HEK293 (cell line): ENCODE data around the gene BMAL2.

Experiments
- CTCF ChIA-PET: fragments of 350-600 bp; formaldehyde crosslinking; extraction: SDS; loops from one replicate; lab custom pipeline; 2021; ENCODE audit warnings: antibody characterized with exemption; lab: Yijun Ruan, JAX
- POLR2A ChIA-PET: fragments of 300-600 bp; formaldehyde crosslinking; extraction: SDS; loops from one replicate; lab custom pipeline; 2020; ENCODE audit warnings: antibody characterized with exemption, inconsistent platforms; lab: Yijun Ruan, JAX
- H3K27ac ChIP-seq: fragments of 200-500 bp; sonication (Bioruptor generic); 2 replicates; pipeline ENCODE4 v1.5.1; 2014; ENCODE audit warnings: low read depth, low read length, control low read depth, inconsistent platforms; ENCODE audit errors: extremely low read depth
- H3K36me3 ChIP-seq, 2 experiments: fragments of 200-500 bp in 1 of 2; sonication (Bioruptor generic) in 1 of 2; 1 replicate in 1 of 2; 2 replicates in 1 of 2; pipeline ENCODE4 v1.5.1; 2014 to 2017; ENCODE audit warnings: inconsistent platforms in 2 of 2, low read length in 2 of 2; ENCODE audit not compliant: control insufficient read depth in 2 of 2, insufficient read depth in 1 of 2
- H3K4me1 ChIP-seq: fragments of 200-500 bp; sonication (Bioruptor generic); 2 replicates; pipeline ENCODE4 v1.5.1; 2014; ENCODE audit warnings: mild to moderate bottlenecking, low read length, inconsistent platforms; ENCODE audit not compliant: control insufficient read depth, insufficient read depth
- H3K4me3 ChIP-seq: 2 replicates; pipeline ENCODE4 v1.5.1; 2011; ENCODE audit warnings: low read depth, mild to moderate bottlenecking, control low read depth, low read length, moderate library complexity
- H3K9me3 ChIP-seq: fragments of 200-500 bp; sonication (Bioruptor generic); 2 replicates; pipeline ENCODE4 v1.5.1; 2014; ENCODE audit warnings: low read depth, low read length, inconsistent platforms; ENCODE audit not compliant: control insufficient read depth, insufficient read depth
- IKZF3 ChIP-seq: fragments of 450-650 bp; IDR thresholded peaks from 2 replicates; pipeline ENCODE4 v1.5.0; 2018; ENCODE audit warnings: missing biosample characterization, mild to moderate bottlenecking, missing genetic modification characterization, moderate library complexity
- KLF10 ChIP-seq: fragments of 450-650 bp; IDR thresholded peaks from 2 replicates; pipeline ENCODE4 v1.5.1; 2018; ENCODE audit warnings: missing biosample characterization, mild to moderate bottlenecking, missing genetic modification characterization
- KLF9 ChIP-seq: fragments of 450-650 bp; formaldehyde crosslinking; IDR thresholded peaks from 2 replicates; pipeline ENCODE4 v1.5.1; 2016; ENCODE audit warnings: missing biosample characterization, missing genetic modification characterization, low read depth
- OSR2 ChIP-seq: fragments of 450-650 bp; formaldehyde crosslinking; IDR thresholded peaks from 2 replicates; pipeline ENCODE4 v1.5.1; 2016; ENCODE audit warnings: missing biosample characterization, missing genetic modification characterization
- PRDM1 ChIP-seq: fragments of 450-650 bp; formaldehyde crosslinking; IDR thresholded peaks from 2 replicates; pipeline ENCODE4; 2016; ENCODE audit warnings: missing biosample characterization, missing genetic modification characterization
- SCRT1 ChIP-seq: fragments of 450-650 bp; formaldehyde crosslinking; IDR thresholded peaks from 2 replicates; pipeline ENCODE4 v1.5.1; 2016; ENCODE audit warnings: missing biosample characterization, missing genetic modification characterization, borderline replicate concordance
- SCRT2 ChIP-seq: fragments of 450-650 bp; formaldehyde crosslinking; IDR thresholded peaks from 2 replicates; pipeline ENCODE4 v1.5.1; 2016; ENCODE audit warnings: missing biosample characterization, missing genetic modification characterization
- ZBTB1 ChIP-seq: fragments of 450-650 bp; formaldehyde crosslinking; IDR thresholded peaks from 2 replicates; pipeline ENCODE4 v1.5.1; 2016; ENCODE audit warnings: missing biosample characterization, missing genetic modification characterization
- ZBTB11 ChIP-seq: fragments of 450-650 bp; formaldehyde crosslinking; conservative IDR thresholded peaks from 2 replicates; pipeline ENCODE4 v1.5.1; 2016; ENCODE audit warnings: low read depth, missing biosample characterization, missing genetic modification characterization
- ZFP3 ChIP-seq: fragments of 450-650 bp; formaldehyde crosslinking; IDR thresholded peaks from 2 replicates; pipeline ENCODE4 v1.5.1; 2016; ENCODE audit warnings: low read depth, missing biosample characterization, missing genetic modification characterization
- ZNF132 ChIP-seq: fragments of 450-650 bp; formaldehyde crosslinking; IDR thresholded peaks from 2 replicates; pipeline ENCODE4 v1.5.1; 2017; ENCODE audit warnings: missing biosample characterization, missing genetic modification characterization, borderline replicate concordance
- ZNF133 ChIP-seq: fragments of 450-650 bp; formaldehyde crosslinking; IDR thresholded peaks from 2 replicates; pipeline ENCODE4 v1.5.1; 2016; ENCODE audit warnings: missing biosample characterization, missing genetic modification characterization
- ZNF140 ChIP-seq: fragments of 450-650 bp; formaldehyde crosslinking; IDR thresholded peaks from 2 replicates; pipeline ENCODE4 v1.5.1; 2016; ENCODE audit warnings: missing biosample characterization, missing genetic modification characterization
- ZNF146 ChIP-seq: fragments of 450-650 bp; formaldehyde crosslinking; IDR thresholded peaks from 2 replicates; pipeline ENCODE4 v1.5.1; 2016; ENCODE audit warnings: missing biosample characterization, missing genetic modification characterization
- ZNF2 ChIP-seq: fragments of 450-650 bp; formaldehyde crosslinking; IDR thresholded peaks from 2 replicates; pipeline ENCODE4 v1.5.1; 2016; ENCODE audit warnings: missing biosample characterization, missing genetic modification characterization
- ZNF211 ChIP-seq: fragments of 450-650 bp; formaldehyde crosslinking; IDR thresholded peaks from 2 replicates; pipeline ENCODE4 v1.5.1; 2016; ENCODE audit warnings: low read depth, missing biosample characterization, missing genetic modification characterization
- ZNF354C ChIP-seq: fragments of 450-650 bp; formaldehyde crosslinking; IDR thresholded peaks from 2 replicates; pipeline ENCODE4 v1.5.1; 2016; ENCODE audit warnings: missing biosample characterization, missing genetic modification characterization, low read depth, borderline replicate concordance
- ZNF48 ChIP-seq: fragments of 450-650 bp; formaldehyde crosslinking; IDR thresholded peaks from 2 replicates; pipeline ENCODE4 v1.5.1; 2016; ENCODE audit warnings: missing biosample characterization, missing genetic modification characterization
- ZNF488 ChIP-seq: fragments of 450-650 bp; formaldehyde crosslinking; IDR thresholded peaks from 2 replicates; pipeline ENCODE4 v1.5.1; 2016; ENCODE audit warnings: missing biosample characterization, missing genetic modification characterization
- ZNF514 ChIP-seq: fragments of 450-650 bp; formaldehyde crosslinking; IDR thresholded peaks from 2 replicates; pipeline ENCODE4 v1.5.1; 2016; ENCODE audit warnings: missing biosample characterization, missing genetic modification characterization
- ZNF530 ChIP-seq: fragments of 450-650 bp; formaldehyde crosslinking; IDR thresholded peaks from 2 replicates; pipeline ENCODE4 v1.5.1; 2016; ENCODE audit warnings: low read depth, missing biosample characterization, missing genetic modification characterization
- ZNF596 ChIP-seq: fragments of 450-650 bp; IDR thresholded peaks from 2 replicates; pipeline ENCODE4 v1.5.0; 2018; ENCODE audit warnings: missing biosample characterization, mild to moderate bottlenecking, missing genetic modification characterization, moderate library complexity
- ZNF629 ChIP-seq: fragments of 450-650 bp; formaldehyde crosslinking; IDR thresholded peaks from 2 replicates; pipeline ENCODE4 v1.5.1; 2017; ENCODE audit warnings: missing biosample characterization, missing genetic modification characterization
- ZNF654 ChIP-seq: fragments of 450-650 bp; formaldehyde crosslinking; IDR thresholded peaks from 2 replicates; pipeline ENCODE4 v1.5.1; 2016; ENCODE audit warnings: low read depth, missing biosample characterization, missing genetic modification characterization
- ZNF660 ChIP-seq: fragments of 450-650 bp; IDR thresholded peaks from 2 replicates; pipeline ENCODE4 v1.5.1; 2018; ENCODE audit warnings: missing biosample characterization, mild to moderate bottlenecking, missing genetic modification characterization
- ZNF747 ChIP-seq: fragments of 450-650 bp; formaldehyde crosslinking; IDR thresholded peaks from 2 replicates; pipeline ENCODE4 v1.5.1; 2016; ENCODE audit warnings: missing biosample characterization, missing genetic modification characterization
- ZNF777 ChIP-seq: fragments of 450-650 bp; formaldehyde crosslinking; IDR thresholded peaks from 2 replicates; pipeline ENCODE4 v1.5.1; 2017; ENCODE audit warnings: missing biosample characterization, missing genetic modification characterization, borderline replicate concordance
- ZNF830 ChIP-seq: fragments of 450-650 bp; IDR thresholded peaks from 2 replicates; pipeline ENCODE4 v1.5.0; 2018; ENCODE audit warnings: missing biosample characterization, missing genetic modification characterization, low read depth, mild to moderate bottlenecking, moderate library complexity
- ZSCAN5A ChIP-seq: fragments of 450-650 bp; formaldehyde crosslinking; IDR thresholded peaks from 2 replicates; pipeline ENCODE4 v1.5.1; 2016; ENCODE audit warnings: missing biosample characterization, missing genetic modification characterization

BMAL2 gene

GRCh38 chr12:27296674-27297073 is 36.0 kb upstream of the BMAL2 start:
- ChIA-PET POLR2A (no interaction called here), CTCF (interaction anchor here (0.8 to 3.5 kb wide), 5 partner anchors 8 to 412 kb away, joined by 3 to 18 read pairs (median 5); no protein-coding TSS in a partner anchor)
- no peak for TF ChIP-seq ZSCAN5A (tag by site-specific recombination)
- TF ChIP-seq ZNF488 (tag by site-specific recombination): no peak
- no peak for TF ChIP-seq ZNF747 (tag by site-specific recombination)
- no peak for TF ChIP-seq ZNF654 (tag by site-specific recombination)
- TF ChIP-seq ZFP3: no peak
- TF ChIP-seq KLF10: no peak
- no peak for TF ChIP-seq ZNF140 (tag by site-specific recombination)
- TF ChIP-seq ZNF133 (tag by site-specific recombination): no peak
- no peak for TF ChIP-seq ZNF48 (tag by site-specific recombination)
- Histone ChIP-seq H3K9me3 (no peaks in the 10 kb centered on the region), H3K4me3 (no peak overlapping the region), H3K4me1 (peaks cover 2% of the 10 kb centered on the region; the same call in 1 of the 2 replicates), H3K36me3 (peaks cover 14 to 22% of the 10 kb centered on the region in 2 experiments), H3K27ac (no peak overlapping the region)

GRCh38 chr12:27297566-27297965 is 35.1 kb upstream of the BMAL2 start:
- ChIA-PET CTCF (interaction anchor here (1.2 to 3.5 kb wide), 3 partner anchors 9 to 287 kb away, joined by 5 to 18 read pairs (median 5); no protein-coding TSS in a partner anchor), POLR2A (no interaction called here)
- no peaks in the 10 kb centered on the region for H3K9me3 ChIP-seq
- no peak for TF ChIP-seq ZNF596 (tag by site-specific recombination)
- no peak for TF ChIP-seq ZNF830 (tag by site-specific recombination)
- TF ChIP-seq ZNF660 (tag by site-specific recombination): no peak
- TF ChIP-seq IKZF3 (tag by site-specific recombination): no peak
- no peak for TF ChIP-seq SCRT2 (tag by site-specific recombination)
- no peak for TF ChIP-seq PRDM1
- no peaks in the 10 kb centered on the region; the same call in 1 of the 2 replicates for H3K4me1 ChIP-seq
- H3K27ac ChIP-seq: no peak overlapping the region
- H3K4me3 ChIP-seq: no peak overlapping the region
- peaks cover 14 to 22% of the 10 kb centered on the region in 2 experiments for H3K36me3 ChIP-seq

- Histone ChIP-seq H3K36me3 (peaks cover 14 to 22% of the 10 kb centered on the region in 2 experiments), H3K27ac (no peak overlapping the region), H3K4me3 (no peak overlapping the region), H3K4me1 (peaks cover 5% of the 10 kb centered on the region), H3K9me3 (no peaks in the 10 kb centered on the region)
- POLR2A ChIA-PET: no interaction called here
- CTCF ChIA-PET: no interaction called here
- TF ChIP-seq ZNF530 (no peak), ZNF132 (no peak), ZBTB11 (tag by site-specific recombination) (no peak), ZBTB1 (tag by site-specific recombination) (no peak), KLF9 (tag by site-specific recombination) (no peak), ZNF514 (tag by site-specific recombination) (no peak), ZNF211 (no peak), ZNF146 (no peak), ZNF629 (tag by site-specific recombination) (no peak), ZNF2 (tag by site-specific recombination) (no peak), ZNF777 (tag by site-specific recombination) (no peak), SCRT1 (tag by site-specific recombination) (no peak), OSR2 (tag by site-specific recombination) (no peak), ZNF354C (no peak)
Measured at GRCh38 chr12:27299102-27299501, 33.5 kb upstream of the BMAL2 start.
